ENCODE data around the gene APOBEC3H. TPM values are rescaled to one million over a fixed set of nuclear protein-coding genes. Genes with fewer than 3 reads are reported as not detected.
"Not testable (repeated sequence)": the region's sequence is repeated elsewhere in the genome, so short reads cannot be mapped to it uniquely, and the experiment has no call there.

APOBEC3H gene
- total and polyA plus RNA-seq, 2 donors = 1.6 to 5.4 TPM

- 95% methylated on average over 13 of the region's 13 CpGs for WGBS
- no peaks in the 10 kb centered on the region for H3K36me3 ChIP-seq (ENCODE audit: control insufficient read depth in 2 of 2, insufficient read depth in 2 of 2, low read length in 1 of 2)
- no peaks in the 10 kb centered on the region for H3K9me3 ChIP-seq (ENCODE audit: control insufficient read depth in 2 of 2, insufficient read depth in 1 of 2, low read length in 1 of 2)
- H3K27me3 ChIP-seq (ENCODE audit: control insufficient read depth in 2 of 2, insufficient read depth in 1 of 2, low read length in 1 of 2) = no peaks in the 10 kb centered on the region
- peaks cover 4 to 11% of the 10 kb centered on the region in 2 donors for H3K4me1 ChIP-seq (ENCODE audit: control insufficient read depth in 2 of 2, insufficient read depth in 2 of 2, low read length in 2 of 2)
- no peak for DNase-seq (ENCODE audit: low read depth in 6 of 9, low spot score in 9 of 9)
- H3K4me3 ChIP-seq (ENCODE audit: low read length in 2 of 2) = no peak overlapping the region
- H3K27ac ChIP-seq (ENCODE audit: low read depth in 1 of 2, low read length in 1 of 2) = no peak overlapping the region
Measured at GRCh38 chr22:39068033-39068785, 28.8 kb upstream of the APOBEC3H start.

DNA sequence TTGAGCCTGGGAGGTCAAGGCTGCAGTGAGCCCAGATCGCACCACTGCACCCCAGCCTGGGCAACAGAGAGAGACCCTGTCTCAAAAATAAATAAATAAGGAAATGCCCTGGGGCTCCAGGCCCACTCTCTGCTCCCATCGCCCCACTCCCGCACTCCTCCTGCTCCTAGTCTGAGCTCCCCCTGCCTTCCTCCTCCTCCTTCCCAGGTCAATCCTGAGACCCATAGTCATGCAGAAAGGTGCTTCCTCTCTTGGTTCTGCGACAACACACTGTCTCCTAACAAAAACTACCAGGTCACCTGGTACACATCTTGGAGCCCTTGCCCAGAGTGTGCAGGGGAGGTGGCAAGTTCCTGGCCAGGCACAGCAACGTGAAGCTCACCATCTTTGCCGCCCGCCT, 26.9 kb upstream of the APOBEC3H start:
- no peak overlapping the region for H3K27ac ChIP-seq (ENCODE audit: low read depth in 1 of 2, low read length in 1 of 2)
- no peak overlapping the region for H3K4me3 ChIP-seq (ENCODE audit: low read length in 2 of 2)
- 96% methylated on average over 7 of the region's 7 CpGs for WGBS
- peaks cover 4 to 11% of the 10 kb centered on the region in 2 donors for H3K4me1 ChIP-seq (ENCODE audit: control insufficient read depth in 2 of 2, insufficient read depth in 2 of 2, low read length in 2 of 2)
- no peaks in the 10 kb centered on the region for H3K9me3 ChIP-seq (ENCODE audit: control insufficient read depth in 2 of 2, insufficient read depth in 1 of 2, low read length in 1 of 2)
- no peaks in the 10 kb centered on the region for H3K27me3 ChIP-seq (ENCODE audit: control insufficient read depth in 2 of 2, insufficient read depth in 1 of 2, low read length in 1 of 2)
- H3K36me3 ChIP-seq (ENCODE audit: control insufficient read depth in 2 of 2, insufficient read depth in 2 of 2, low read length in 1 of 2) = no peaks in the 10 kb centered on the region
- no peak for DNase-seq (ENCODE audit: low read depth in 6 of 9, low spot score in 9 of 9)

DNA sequence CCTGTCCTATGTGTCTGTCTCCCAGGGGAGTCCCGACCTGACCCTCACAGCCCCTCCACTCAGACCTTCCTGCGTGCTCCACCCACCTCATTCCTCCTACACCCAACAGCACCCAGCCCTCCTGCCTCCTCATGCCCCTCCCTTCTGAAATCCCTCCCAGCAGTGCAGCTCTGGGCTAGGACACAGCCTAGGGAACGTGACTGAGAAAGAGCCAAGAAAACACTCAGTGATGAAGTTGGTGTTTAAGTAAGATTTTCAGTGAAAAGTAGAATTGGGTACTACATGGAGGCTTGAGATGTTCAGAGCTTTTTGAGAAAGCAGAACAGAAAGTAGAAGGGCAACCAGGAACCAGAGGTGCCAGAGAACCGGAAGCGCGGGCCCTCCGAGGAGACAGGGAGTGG, 24.5 kb upstream of the APOBEC3H start:
- H3K9me3 ChIP-seq (ENCODE audit: control insufficient read depth in 2 of 2, insufficient read depth in 1 of 2, low read length in 1 of 2) = not testable (repeated sequence)
- H3K27ac ChIP-seq (ENCODE audit: low read depth in 1 of 2, low read length in 1 of 2) = peak overlapping the region in 1 of 2 donors; percentile 6

DNA sequence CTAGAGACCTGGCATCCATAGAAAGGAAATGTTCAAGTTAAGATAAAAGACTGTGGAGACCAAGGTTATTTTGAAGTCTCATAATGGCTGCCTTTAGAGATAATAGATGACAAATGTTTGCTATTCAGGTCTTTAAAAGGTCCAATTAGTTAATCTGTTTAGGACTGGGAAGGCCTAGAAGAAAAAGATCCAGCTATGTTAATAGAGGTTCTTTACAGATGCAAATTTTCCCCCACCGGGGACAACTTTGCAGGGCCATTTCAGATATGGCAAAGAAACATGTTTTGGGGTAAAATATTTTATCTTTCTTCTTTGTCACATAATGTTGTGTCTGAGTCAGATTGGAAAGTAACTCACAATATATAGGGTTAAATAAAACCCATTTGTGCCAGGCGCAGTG, 23.1 kb upstream of the APOBEC3H start:
- DNase-seq (ENCODE audit: low read depth in 6 of 9, low spot score in 9 of 9) = no peak
- Histone ChIP-seq H3K27me3 (ENCODE audit: control insufficient read depth in 2 of 2, insufficient read depth in 1 of 2, low read length in 1 of 2) (no peaks in the 10 kb centered on the region), H3K4me1 (ENCODE audit: control insufficient read depth in 2 of 2, insufficient read depth in 2 of 2, low read length in 2 of 2) (peaks cover 3 to 13% of the 10 kb centered on the region in 2 donors), H3K4me3 (ENCODE audit: low read length in 2 of 2) (no peak overlapping the region), H3K36me3 (ENCODE audit: control insufficient read depth in 2 of 2, insufficient read depth in 2 of 2, low read length in 1 of 2) (no peaks in the 10 kb centered on the region), H3K9me3 (ENCODE audit: control insufficient read depth in 2 of 2, insufficient read depth in 1 of 2, low read length in 1 of 2) (no peaks in the 10 kb centered on the region), H3K27ac (ENCODE audit: low read depth in 1 of 2, low read length in 1 of 2) (no peak overlapping the region)
- WGBS = 68% methylated on average over 2 of the region's 2 CpGs

More for the DNA sequence above, 24.5 kb upstream of the APOBEC3H start:
- not testable (repeated sequence) for H3K36me3 ChIP-seq (ENCODE audit: control insufficient read depth in 2 of 2, insufficient read depth in 2 of 2, low read length in 1 of 2); DNase-seq (ENCODE audit: low read depth in 6 of 9, low spot score in 9 of 9); H3K27me3 ChIP-seq (ENCODE audit: control insufficient read depth in 2 of 2, insufficient read depth in 1 of 2, low read length in 1 of 2); H3K4me1 ChIP-seq (ENCODE audit: control insufficient read depth in 2 of 2, insufficient read depth in 2 of 2, low read length in 2 of 2); H3K4me3 ChIP-seq (ENCODE audit: low read length in 2 of 2)
- 81% methylated on average over 7 of the region's 7 CpGs for WGBS

DNA sequence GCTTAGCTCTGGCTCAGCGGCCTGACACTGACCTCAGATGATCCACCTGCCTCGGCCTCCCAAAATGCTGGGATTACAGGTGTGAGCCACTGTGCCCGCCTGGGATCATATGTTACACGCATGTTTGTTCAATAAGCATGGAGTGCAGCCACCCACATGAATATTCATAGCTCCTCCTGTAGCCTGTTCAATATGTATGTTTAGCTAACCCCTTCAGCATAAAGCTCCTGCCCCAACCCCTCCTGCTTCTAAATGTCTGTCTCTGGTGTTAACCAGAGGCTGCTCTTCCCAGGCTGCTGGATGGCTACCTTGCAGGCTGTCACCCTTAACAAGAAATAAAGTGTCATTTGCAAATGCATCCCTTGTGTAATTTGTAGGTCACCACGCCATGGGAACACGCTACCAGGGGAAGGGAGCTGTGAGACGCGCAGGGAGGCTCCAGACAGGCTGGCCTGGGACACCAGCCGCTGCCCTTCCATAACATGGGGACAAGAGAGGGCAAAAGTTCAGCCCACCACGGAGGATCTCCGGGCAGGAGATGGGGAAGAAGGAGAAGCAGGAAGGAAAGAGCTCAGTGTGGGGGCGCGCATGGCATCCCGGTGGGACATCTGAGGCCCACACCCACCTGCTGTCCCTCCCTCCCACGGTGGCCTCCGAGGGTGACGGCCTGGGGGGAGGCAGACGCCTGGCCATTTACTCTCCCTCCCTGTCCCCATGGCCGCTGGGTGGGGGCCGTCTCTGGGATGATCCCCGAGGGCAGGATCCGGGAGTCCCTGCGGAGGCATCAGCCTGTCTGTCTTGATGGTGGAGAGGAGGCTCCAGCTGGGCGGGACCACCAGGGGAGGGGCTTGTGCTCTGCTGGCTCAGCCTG, 20.7 kb upstream of the APOBEC3H start:
- not testable (repeated sequence) for H3K27me3 ChIP-seq (ENCODE audit: control insufficient read depth in 2 of 2, insufficient read depth in 1 of 2, low read length in 1 of 2); H3K9me3 ChIP-seq (ENCODE audit: control insufficient read depth in 2 of 2, insufficient read depth in 1 of 2, low read length in 1 of 2); DNase-seq (ENCODE audit: low read depth in 6 of 9, low spot score in 9 of 9); H3K36me3 ChIP-seq (ENCODE audit: control insufficient read depth in 2 of 2, insufficient read depth in 2 of 2, low read length in 1 of 2); H3K27ac ChIP-seq (ENCODE audit: low read depth in 1 of 2, low read length in 1 of 2)
- 42% methylated on average over 22 of the region's 24 CpGs for WGBS
- peaks cover 3 to 17% of the 10 kb centered on the region in 2 donors for H3K4me1 ChIP-seq (ENCODE audit: control insufficient read depth in 2 of 2, insufficient read depth in 2 of 2, low read length in 2 of 2)
- H3K4me3 ChIP-seq (ENCODE audit: low read length in 2 of 2) = peak overlapping the region in 1 of 2 donors; percentile 23

DNA sequence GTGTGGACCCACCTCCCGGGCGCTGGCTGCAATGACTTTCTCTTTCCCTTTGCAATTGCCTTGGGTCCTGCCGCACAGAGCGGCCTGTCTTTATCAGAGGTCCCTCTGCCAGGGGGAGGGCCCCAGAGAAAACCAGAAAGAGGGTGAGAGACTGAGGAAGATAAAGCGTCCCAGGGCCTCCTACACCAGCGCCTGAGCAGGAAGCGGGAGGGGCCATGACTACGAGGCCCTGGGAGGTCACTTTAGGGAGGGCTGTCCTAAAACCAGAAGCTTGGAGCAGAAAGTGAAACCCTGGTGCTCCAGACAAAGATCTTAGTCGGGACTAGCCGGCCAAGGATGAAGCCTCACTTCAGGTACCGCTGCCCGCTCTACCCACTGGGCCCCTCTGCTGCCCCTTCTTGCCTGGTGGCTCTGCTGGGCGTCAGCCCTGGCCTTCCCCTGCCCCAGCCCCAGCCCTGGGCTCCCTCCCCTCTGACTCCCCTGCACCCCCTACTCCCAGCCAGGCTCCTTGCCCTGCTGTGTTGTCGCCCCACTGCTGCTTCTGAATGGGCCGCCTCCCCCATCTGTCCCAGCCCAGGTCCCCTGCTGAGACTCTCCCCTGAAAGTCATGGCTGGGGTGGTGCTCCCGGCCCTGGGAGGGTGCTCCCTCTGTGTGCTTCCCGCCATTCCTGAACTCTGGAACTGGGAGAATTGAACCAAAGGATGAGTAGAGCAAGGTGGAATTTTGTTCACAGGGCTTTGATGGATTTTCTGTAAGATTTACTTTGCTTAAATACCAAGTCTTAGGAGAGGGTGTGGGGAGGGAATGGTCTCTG, 19.8 kb upstream of the APOBEC3H start, which contains the start of gene APOBEC3G:
APOBEC3G (plus strand) TSS at position 250 of the 815 bp plus-strand sequence; CDS start at position 337, 87 bp downstream.
- not testable (repeated sequence) for H3K27me3 ChIP-seq (ENCODE audit: control insufficient read depth in 2 of 2, insufficient read depth in 1 of 2, low read length in 1 of 2); H3K36me3 ChIP-seq (ENCODE audit: control insufficient read depth in 2 of 2, insufficient read depth in 2 of 2, low read length in 1 of 2); H3K9me3 ChIP-seq (ENCODE audit: control insufficient read depth in 2 of 2, insufficient read depth in 1 of 2, low read length in 1 of 2)
- DNase-seq (ENCODE audit: low read depth in 6 of 9, low spot score in 9 of 9) = peak in 3 of 9 donors; percentile 10 to 63 (median 26)
- H3K4me1 ChIP-seq (ENCODE audit: control insufficient read depth in 2 of 2, insufficient read depth in 2 of 2, low read length in 2 of 2) = peaks cover 3 to 22% of the 10 kb centered on the region in 2 donors
- peak within 1 kb of the TSS; percentile 45 to 55 for H3K4me3 ChIP-seq (ENCODE audit: low read length in 2 of 2)
- peak within 1 kb of the TSS; percentile 19 to 89 for H3K27ac ChIP-seq (ENCODE audit: low read depth in 1 of 2, low read length in 1 of 2)
- 6% methylated on average over 15 of the region's 17 CpGs for WGBS

- not testable (repeated sequence) for H3K36me3 ChIP-seq (ENCODE audit: control insufficient read depth in 2 of 2, insufficient read depth in 2 of 2, low read length in 1 of 2); H3K27me3 ChIP-seq (ENCODE audit: control insufficient read depth in 2 of 2, insufficient read depth in 1 of 2, low read length in 1 of 2); H3K4me3 ChIP-seq (ENCODE audit: low read length in 2 of 2); H3K9me3 ChIP-seq (ENCODE audit: control insufficient read depth in 2 of 2, insufficient read depth in 1 of 2, low read length in 1 of 2); DNase-seq (ENCODE audit: low read depth in 6 of 9, low spot score in 9 of 9); H3K27ac ChIP-seq (ENCODE audit: low read depth in 1 of 2, low read length in 1 of 2)
- peaks cover 3 to 21% of the 10 kb centered on the region in 2 donors for H3K4me1 ChIP-seq (ENCODE audit: control insufficient read depth in 2 of 2, insufficient read depth in 2 of 2, low read length in 2 of 2)
- WGBS = 87% methylated on average over 12 of the region's 12 CpGs
Measured at GRCh38 chr22:39077912-39078311, 19.1 kb upstream of the APOBEC3H start.

DNA sequence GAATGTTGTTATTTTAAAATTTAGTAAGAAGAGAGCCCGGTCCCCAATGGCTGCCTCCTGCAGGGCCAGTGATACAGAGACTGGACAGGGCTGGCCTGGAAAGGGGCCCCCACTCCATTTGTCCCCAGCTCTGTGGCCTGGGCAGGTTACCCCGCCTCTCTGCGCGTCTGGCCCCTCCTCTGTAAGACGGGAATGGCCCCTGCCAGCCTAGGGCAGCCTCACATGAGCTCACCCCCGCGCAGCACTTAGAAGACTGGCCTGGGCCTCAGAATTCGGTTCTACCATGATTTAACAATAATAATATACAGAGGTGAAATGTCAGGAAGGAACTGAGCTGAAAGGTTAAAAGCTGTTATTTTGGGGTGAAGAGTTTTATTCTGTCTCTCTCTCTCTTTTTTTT, 18.7 kb upstream of the APOBEC3H start:
- WGBS = 97% methylated on average over 8 of the region's 8 CpGs
- DNase-seq (ENCODE audit: low read depth in 6 of 9, low spot score in 9 of 9) = no peak
- Histone ChIP-seq H3K27ac (ENCODE audit: low read depth in 1 of 2, low read length in 1 of 2) (no peak overlapping the region), H3K4me3 (ENCODE audit: low read length in 2 of 2) (no peak overlapping the region), H3K4me1 (ENCODE audit: control insufficient read depth in 2 of 2, insufficient read depth in 2 of 2, low read length in 2 of 2) (peaks cover 3 to 23% of the 10 kb centered on the region in 2 donors), H3K36me3 (ENCODE audit: control insufficient read depth in 2 of 2, insufficient read depth in 2 of 2, low read length in 1 of 2) (peaks cover 0 to 4% of the 10 kb centered on the region in 2 donors), H3K27me3 (ENCODE audit: control insufficient read depth in 2 of 2, insufficient read depth in 1 of 2, low read length in 1 of 2) (no peaks in the 10 kb centered on the region), H3K9me3 (ENCODE audit: control insufficient read depth in 2 of 2, insufficient read depth in 1 of 2, low read length in 1 of 2) (no peaks in the 10 kb centered on the region)
